ENCODE measurements around the gene KCNMB4. TPM values are rescaled to one million over a fixed set of nuclear protein-coding genes. Genes with fewer than 3 reads are reported as not detected.

KCNMB4 gene
- total RNA-seq, 4 donors from 2014 or later = 6.6 to 10.3 (median 8.0) TPM

- intact Hi-C loops (cut with DNase I) = no loop called here
- H3K36me3 ChIP-seq = no peaks in the 10 kb centered on the region
- WGBS = 88% methylated on average over 16 of the region's 16 CpGs
- H3K9me3 ChIP-seq = no peaks in the 10 kb centered on the region
- H3K27ac ChIP-seq (replicated peaks in 1 of 4) = no peak overlapping the region
- no peak overlapping the region for H3K4me3 ChIP-seq
- TF ChIP-seq POLR2A (IDR thresholded peaks at IDR 0.05; ENCODE audit: low read depth) = no peak
- TF ChIP-seq EP300 (IDR thresholded peaks at IDR 0.05) = no peak
- no peak for TF ChIP-seq CTCF (IDR thresholded peaks at IDR 0.05)
- no peak for TF ChIP-seq POLR2AphosphoS5 (IDR thresholded peaks at IDR 0.05)
- DNase-seq (ENCODE audit: extremely low spot score) = no peak
- no peaks in the 10 kb centered on the region for H3K27me3 ChIP-seq
- H3K4me1 ChIP-seq = no peaks in the 10 kb centered on the region
Observed at GRCh38 chr12:70408004-70408790, 42.1 kb downstream of the KCNMB4 start.

- no peaks in the 10 kb centered on the region for H3K27me3 ChIP-seq
- DNase-seq (ENCODE audit: extremely low spot score) = no peak
- intact Hi-C loops (cut with DNase I) = no loop called here
- no peak overlapping the region for H3K27ac ChIP-seq (replicated peaks in 1 of 4)
- H3K36me3 ChIP-seq = no peaks in the 10 kb centered on the region
- no peak for TF ChIP-seq CTCF (IDR thresholded peaks at IDR 0.05)
- no peak for TF ChIP-seq POLR2A (IDR thresholded peaks at IDR 0.05; ENCODE audit: low read depth)
- no peak for TF ChIP-seq EP300 (IDR thresholded peaks at IDR 0.05)
- no peaks in the 10 kb centered on the region for H3K9me3 ChIP-seq
- WGBS = 25% methylated on average over 1 of the region's 1 CpG
- H3K4me1 ChIP-seq = no peaks in the 10 kb centered on the region
- no peak overlapping the region for H3K4me3 ChIP-seq
Observed at GRCh38 chr12:70415987-70416386, 49.9 kb downstream of the KCNMB4 start.

- H3K36me3 ChIP-seq = no peaks in the 10 kb centered on the region
- H3K9me3 ChIP-seq = no peaks in the 10 kb centered on the region
- no peaks in the 10 kb centered on the region for H3K27me3 ChIP-seq
- intact Hi-C loops (cut with DNase I) = no loop called here
- no peak for DNase-seq (ENCODE audit: extremely low spot score)
- H3K4me3 ChIP-seq = no peak overlapping the region
- no peak overlapping the region for H3K27ac ChIP-seq (replicated peaks in 1 of 4)
- TF ChIP-seq POLR2A (IDR thresholded peaks at IDR 0.05; ENCODE audit: low read depth) = no peak
- no peak for TF ChIP-seq POLR2AphosphoS5 (IDR thresholded peaks at IDR 0.05)
- no peaks in the 10 kb centered on the region for H3K4me1 ChIP-seq
- 92% methylated on average over 3 of the region's 3 CpGs for WGBS
Observed at GRCh38 chr12:70417121-70417520, 51.0 kb downstream of the KCNMB4 start.

GRCh38 chr12:70418101-70418500 lies 52.0 kb downstream of the KCNMB4 start:
- intact Hi-C loops (cut with DNase I) = no loop called here
- no peak for TF ChIP-seq POLR2A (IDR thresholded peaks at IDR 0.05; ENCODE audit: low read depth)
- no peak for TF ChIP-seq CTCF (IDR thresholded peaks at IDR 0.05)
- TF ChIP-seq EP300 (IDR thresholded peaks at IDR 0.05) = no peak
- no peak for TF ChIP-seq POLR2AphosphoS5 (IDR thresholded peaks at IDR 0.05)
- H3K36me3 ChIP-seq = no peaks in the 10 kb centered on the region
- DNase-seq (ENCODE audit: extremely low spot score) = no peak
- H3K4me1 ChIP-seq = no peaks in the 10 kb centered on the region
- no peak overlapping the region for H3K27ac ChIP-seq (replicated peaks in 1 of 4)
- no peaks in the 10 kb centered on the region for H3K9me3 ChIP-seq
- H3K4me3 ChIP-seq = no peak overlapping the region
- no peaks in the 10 kb centered on the region for H3K27me3 ChIP-seq
- 86% methylated on average over 3 of the region's 3 CpGs for WGBS

- Histone ChIP-seq H3K9me3 (no peaks in the 10 kb centered on the region), H3K27me3 (no peaks in the 10 kb centered on the region), H3K36me3 (no peaks in the 10 kb centered on the region), H3K27ac (replicated peaks in 1 of 4) (no peak overlapping the region), H3K4me3 (no peak overlapping the region), H3K4me1 (no peaks in the 10 kb centered on the region)
- WGBS = 90% methylated on average over 8 of the region's 8 CpGs
- DNase-seq (ENCODE audit: extremely low spot score) = no peak
- intact Hi-C loops (cut with DNase I) = no loop called here
- TF ChIP-seq POLR2A (IDR thresholded peaks at IDR 0.05; ENCODE audit: low read depth) (no peak), CTCF (IDR thresholded peaks at IDR 0.05) (no peak), EP300 (IDR thresholded peaks at IDR 0.05) (no peak), POLR2AphosphoS5 (IDR thresholded peaks at IDR 0.05) (no peak)
Observed at GRCh38 chr12:70422631-70423030, 56.5 kb downstream of the KCNMB4 start.

Measured in esophagus muscularis mucosa (tissue), 4 donors.